Activated T-cell treated with anti-CD3 and anti-CD28 coated beads, Interleukin-2, amount 50 U/mL, for 24 hours (primary cell): ENCODE data around the gene ERO1B.
"Not testable (repeated sequence)": the region's sequence is repeated elsewhere in the genome, so short reads cannot be mapped to it uniquely, and the experiment has no call there.

ENCODE experiments used
- DNase-seq: peaks from one replicate; pipeline ENCODE4 v3.0.0-alpha.2; 2020
- H3K27ac Mint-ChIP-seq: 2 replicates; pipeline ENCODE4 v1.8.0; 2020; ENCODE audit warnings: mild to moderate bottlenecking, mixed read lengths
- H3K27me3 Mint-ChIP-seq: 2 replicates; pipeline ENCODE4 v1.8.0; 2020; ENCODE audit warnings: mixed read lengths
- H3K36me3 Mint-ChIP-seq: 2 replicates; pipeline ENCODE4 v1.8.0; 2020; ENCODE audit warnings: low read depth, mixed read lengths
- H3K4me1 Mint-ChIP-seq: 2 replicates; pipeline ENCODE4 v1.8.0; 2020; ENCODE audit warnings: low read depth, mixed read lengths
- H3K4me3 Mint-ChIP-seq: 2 replicates; pipeline ENCODE4 v1.8.0; 2020; ENCODE audit warnings: mild to moderate bottlenecking, moderate library complexity, mixed read lengths
- H3K9me3 Mint-ChIP-seq: 2 replicates; pipeline ENCODE4 v1.8.0; 2020; ENCODE audit warnings: mixed read lengths

Gene ERO1B

GRCh38 chr1:236206548-236206947 is 75.2 kb downstream of the ERO1B start:
- Mint-ChIP-seq H3K36me3 (peaks cover 76% of the 10 kb centered on the region), H3K4me1 (no peaks in the 10 kb centered on the region), H3K27ac (no peak overlapping the region), H3K27me3 (no peaks in the 10 kb centered on the region), H3K4me3 (no peak overlapping the region), H3K9me3 (peaks cover 25% of the 10 kb centered on the region)
- DNase-seq, result no peak

- Mint-ChIP-seq H3K9me3 (peaks cover 39% of the 10 kb centered on the region), H3K27ac (no peak overlapping the region), H3K4me3 (no peak overlapping the region), H3K36me3 (peaks cover 90% of the 10 kb centered on the region), H3K4me1 (no peaks in the 10 kb centered on the region), H3K27me3 (no peaks in the 10 kb centered on the region)
- no peak for DNase-seq
Observed at GRCh38 chr1:236204656-236205055, 77.1 kb downstream of the ERO1B start.

GRCh38 chr1:236204039-236204438 is 77.7 kb downstream of the ERO1B start:
- H3K27me3 Mint-ChIP-seq, result no peaks in the 10 kb centered on the region

GRCh38 chr1:236201786-236202185 is 80.0 kb downstream of the ERO1B start:
- DNase-seq, result no peak
- H3K4me3 Mint-ChIP-seq, result no peak overlapping the region
- H3K36me3 Mint-ChIP-seq, result peaks cover 97% of the 10 kb centered on the region
- no peak overlapping the region for H3K27ac Mint-ChIP-seq
- H3K9me3 Mint-ChIP-seq, result peaks cover 61% of the 10 kb centered on the region
- H3K27me3 Mint-ChIP-seq, result no peaks in the 10 kb centered on the region
- no peaks in the 10 kb centered on the region for H3K4me1 Mint-ChIP-seq

More at GRCh38 chr1:236204039-236204438, 77.7 kb downstream of the ERO1B start:
- Mint-ChIP-seq H3K4me1 (no peaks in the 10 kb centered on the region), H3K27ac (no peak overlapping the region), H3K4me3 (no peak overlapping the region), H3K36me3 (peaks cover 92% of the 10 kb centered on the region), H3K9me3 (peaks cover 45% of the 10 kb centered on the region)
- DNase-seq, result no peak

- peaks cover 93% of the 10 kb centered on the region for H3K36me3 Mint-ChIP-seq
- H3K4me1 Mint-ChIP-seq, result no peaks in the 10 kb centered on the region
- peaks cover 65% of the 10 kb centered on the region for H3K9me3 Mint-ChIP-seq
- no peak overlapping the region for H3K4me3 Mint-ChIP-seq
- H3K27me3 Mint-ChIP-seq, result no peaks in the 10 kb centered on the region
- DNase-seq, result no peak
- no peak overlapping the region for H3K27ac Mint-ChIP-seq
Observed at GRCh38 chr1:236200925-236201324, 80.8 kb downstream of the ERO1B start.

GRCh38 chr1:236193184-236193583 is 88.6 kb downstream of the ERO1B start:
- Mint-ChIP-seq H3K4me1 (no peaks in the 10 kb centered on the region), H3K9me3 (peaks cover 48% of the 10 kb centered on the region), H3K27me3 (no peaks in the 10 kb centered on the region), H3K36me3 (peaks cover 91% of the 10 kb centered on the region), H3K4me3 (no peak overlapping the region), H3K27ac (no peak overlapping the region)
- DNase-seq, result no peak

GRCh38 chr1:236188084-236188483 is 93.7 kb downstream of the ERO1B start:
- H3K36me3 Mint-ChIP-seq, result peaks cover 84% of the 10 kb centered on the region
- not testable (repeated sequence) for H3K27ac Mint-ChIP-seq, H3K4me1 Mint-ChIP-seq, H3K4me3 Mint-ChIP-seq, H3K27me3 Mint-ChIP-seq, DNase-seq
- peaks cover 25% of the 10 kb centered on the region for H3K9me3 Mint-ChIP-seq

- DNase-seq, H3K27ac Mint-ChIP-seq, H3K4me1 Mint-ChIP-seq, H3K4me3 Mint-ChIP-seq, H3K27me3 Mint-ChIP-seq: not testable (repeated sequence)
- H3K36me3 Mint-ChIP-seq, result peaks cover 74% of the 10 kb centered on the region
- H3K9me3 Mint-ChIP-seq, result peaks cover 25% of the 10 kb centered on the region
Observed at GRCh38 chr1:236186471-236186870, 95.3 kb downstream of the ERO1B start.

- H3K4me1 Mint-ChIP-seq, result no peaks in the 10 kb centered on the region
- peaks cover 21% of the 10 kb centered on the region for H3K9me3 Mint-ChIP-seq
- H3K27me3 Mint-ChIP-seq, result no peaks in the 10 kb centered on the region
- H3K27ac Mint-ChIP-seq, result no peak overlapping the region
- H3K4me3 Mint-ChIP-seq, result no peak overlapping the region
- peaks cover 72% of the 10 kb centered on the region for H3K36me3 Mint-ChIP-seq
- no peak for DNase-seq
Observed at GRCh38 chr1:236185687-236186086, 96.1 kb downstream of the ERO1B start.

- Mint-ChIP-seq H3K9me3 (no peaks in the 10 kb centered on the region), H3K4me3 (no peak overlapping the region), H3K4me1 (no peaks in the 10 kb centered on the region)
Observed at GRCh38 chr1:236181059-236181458, 100.7 kb downstream of the ERO1B start.

GRCh38 chr1:236179634-236180033 is 102.1 kb downstream of the ERO1B start:
- no peak overlapping the region for H3K4me3 Mint-ChIP-seq
- no peak for DNase-seq
- no peaks in the 10 kb centered on the region for H3K27me3 Mint-ChIP-seq
- H3K9me3 Mint-ChIP-seq, result no peaks in the 10 kb centered on the region
- H3K27ac Mint-ChIP-seq, result no peak overlapping the region
- peaks cover 29% of the 10 kb centered on the region for H3K36me3 Mint-ChIP-seq
- H3K4me1 Mint-ChIP-seq, result peaks cover 2% of the 10 kb centered on the region

More at GRCh38 chr1:236181059-236181458, 100.7 kb downstream of the ERO1B start:
- no peak for DNase-seq
- Mint-ChIP-seq H3K27ac (no peak overlapping the region), H3K27me3 (no peaks in the 10 kb centered on the region), H3K36me3 (peaks cover 39% of the 10 kb centered on the region)

GRCh38 chr1:236176337-236177336 is 105.1 kb downstream of the ERO1B start:
- Mint-ChIP-seq H3K27ac (no peak overlapping the region), H3K4me1 (peaks cover 2% of the 10 kb centered on the region), H3K36me3 (peaks cover 16% of the 10 kb centered on the region), H3K4me3 (no peak overlapping the region), H3K27me3 (no peaks in the 10 kb centered on the region), H3K9me3 (no peaks in the 10 kb centered on the region)
- no peak for DNase-seq

GRCh38 chr1:236175642-236176336 is 106.0 kb downstream of the ERO1B start:
- no peak overlapping the region for H3K27ac Mint-ChIP-seq
- H3K36me3 Mint-ChIP-seq, result peaks cover 11% of the 10 kb centered on the region
- H3K4me1 Mint-ChIP-seq, result peaks cover 2% of the 10 kb centered on the region
- no peak for DNase-seq
- no peaks in the 10 kb centered on the region for H3K27me3 Mint-ChIP-seq
- H3K4me3 Mint-ChIP-seq, result no peak overlapping the region
- no peaks in the 10 kb centered on the region for H3K9me3 Mint-ChIP-seq

- Mint-ChIP-seq H3K27me3 (no peaks in the 10 kb centered on the region), H3K4me1 (peaks cover 3% of the 10 kb centered on the region), H3K9me3 (no peaks in the 10 kb centered on the region), H3K4me3 (no peak overlapping the region), H3K36me3 (no peaks in the 10 kb centered on the region), H3K27ac (no peak overlapping the region)
- no peak for DNase-seq
Observed at GRCh38 chr1:236173174-236173767, 108.5 kb downstream of the ERO1B start.
